Measurements from ENCODE around the gene GALNT13.

DNA sequence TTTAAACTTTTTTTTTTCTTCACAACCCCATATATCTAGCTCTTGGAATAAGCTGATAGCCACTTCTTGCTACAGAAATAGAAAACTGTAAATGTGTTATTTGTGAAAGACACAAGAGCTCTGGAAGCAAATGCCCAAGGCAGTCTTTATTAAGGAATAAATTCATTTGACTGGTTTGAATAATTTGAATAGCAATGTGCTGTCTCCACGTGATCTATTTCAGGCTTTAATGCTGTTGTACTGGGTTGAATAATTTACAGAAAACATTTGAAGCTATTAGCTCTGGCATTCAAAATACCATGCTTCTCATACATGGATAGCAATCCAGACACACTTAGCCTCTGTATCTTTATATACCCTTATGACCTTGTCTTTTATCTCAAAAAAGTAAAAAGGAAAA, 460.1 kb downstream of the GALNT13 start:
- TF ChIP-seq EZH2phosphoT487 (IDR thresholded peaks at IDR 0.05; ENCODE audit: low read length) (no peak), CTCF (IDR thresholded peaks at IDR 0.05; ENCODE audit: low read length) (no peak)

Measured in MM.1S (cell line).